SIG-M5 (cell line): ENCODE results near the gene SRP68.
"Not testable (repeated sequence)": the region's sequence is repeated elsewhere in the genome, so short reads cannot be mapped to it uniquely, and the experiment has no call there.

ENCODE experiments used
- DNase-seq: peaks from one replicate; lab custom pipeline; 2025; lab: John Stamatoyannopoulos, UW

Gene SRP68

GRCh38 chr17:76044475-76045007, 27.8 kb downstream of the SRP68 start:
- not testable (repeated sequence) for DNase-seq

GRCh38 chr17:76042868-76043267, 29.4 kb downstream of the SRP68 start:
- DNase-seq = not testable (repeated sequence)

- DNase-seq = no peak
These were observed 31.9 kb downstream of the SRP68 start for GRCh38 chr17:76040376-76040775.

- DNase-seq = no peak
These were observed 33.2 kb downstream of the SRP68 start for GRCh38 chr17:76039121-76039520.

- no peak for DNase-seq
These were observed 34.3 kb downstream of the SRP68 start for GRCh38 chr17:76038050-76038449.

GRCh38 chr17:76036497-76037261, 35.6 kb downstream of the SRP68 start:
- no peak for DNase-seq

- DNase-seq = no peak
These were observed 37.6 kb downstream of the SRP68 start for GRCh38 chr17:76034428-76035350.

GRCh38 chr17:76033139-76033538, 39.2 kb downstream of the SRP68 start:
- no peak for DNase-seq

- no peak for DNase-seq
These were observed 39.6 kb downstream of the SRP68 start for GRCh38 chr17:76032780-76033108.

GRCh38 chr17:76032073-76032779, 40.1 kb downstream of the SRP68 start:
- DNase-seq = no peak

GRCh38 chr17:76027159-76027839, 45.0 kb downstream of the SRP68 start, which contains the start of gene EVPL:
EVPL (minus strand) TSS chr17:76027306; CDS start chr17:76027198, 108 bp downstream.
- no peak for DNase-seq

GRCh38 chr17:76026714-76027158, 45.6 kb downstream of the SRP68 start:
- no peak for DNase-seq

- no peak for DNase-seq
These were observed 47.0 kb downstream of the SRP68 start for GRCh38 chr17:76025294-76025693.

- no peak for DNase-seq
These were observed 48.0 kb downstream of the SRP68 start for GRCh38 chr17:76024353-76024752.

- no peak for DNase-seq
These were observed 48.4 kb downstream of the SRP68 start for GRCh38 chr17:76023900-76024237.

GRCh38 chr17:76022973-76023899, 49.1 kb downstream of the SRP68 start:
- DNase-seq = no peak

GRCh38 chr17:76022285-76022684, 50.0 kb downstream of the SRP68 start:
- no peak for DNase-seq

GRCh38 chr17:76019833-76020467, 52.4 kb downstream of the SRP68 start:
- no peak for DNase-seq

GRCh38 chr17:76018801-76019200, 53.5 kb downstream of the SRP68 start:
- no peak for DNase-seq

GRCh38 chr17:76018340-76018680, 54.0 kb downstream of the SRP68 start:
- DNase-seq = no peak
